ENCODE measurements around the gene SLC7A4.

GRCh38 chr22:21067901-21068680, 35.7 kb upstream of the SLC7A4 start:
- TF ChIP-seq EZH2 (IDR thresholded peaks at IDR 0.05; ENCODE audit: borderline replicate concordance, low read depth, low read length, poor library complexity, severe bottlenecking) (no peak), CTCF (conservative IDR thresholded peaks at IDR 0.05; ENCODE audit: low read depth, low read length) (no peak)

Data from A673 (cell line).